Ammon's horn (tissue), 1 donor: ENCODE data around the gene ZNF710.

ENCODE experiments used
- DNase-seq: peaks from one replicate; pipeline ENCODE4 v3.0.0-alpha.2; 2016; ENCODE audit warnings: low spot score

Gene ZNF710

DNA sequence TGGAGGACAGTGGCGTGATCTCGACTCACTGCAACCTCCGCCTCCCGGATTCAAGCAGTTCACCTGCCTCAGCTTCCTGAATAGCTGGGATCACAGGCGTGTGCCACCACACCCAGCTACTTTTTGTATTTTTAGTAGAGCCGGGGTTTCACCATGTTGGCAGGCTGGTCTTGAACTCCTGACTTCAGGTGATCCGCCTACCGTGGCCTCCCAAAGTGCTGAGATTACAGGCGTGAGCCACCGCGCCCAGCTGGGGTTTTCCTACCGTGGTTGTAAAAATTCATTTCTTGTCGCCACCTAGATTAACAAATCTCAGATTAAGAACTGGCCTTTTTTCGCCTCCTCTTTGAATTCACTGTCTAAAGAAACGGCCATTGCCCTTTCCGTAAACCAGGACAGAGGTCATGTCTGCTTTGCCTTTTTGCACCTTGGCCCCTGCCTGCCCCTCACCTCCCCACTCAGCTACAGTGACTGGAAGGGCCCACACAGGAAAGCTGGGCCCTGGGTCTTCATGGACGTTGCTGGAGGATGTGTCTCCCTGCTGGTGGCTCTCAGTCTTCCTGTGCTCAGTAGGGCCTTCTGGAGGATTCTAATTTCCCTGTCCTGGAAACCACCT, 17.2 kb downstream of the ZNF710 start:
- no peak for DNase-seq

GRCh38 chr15:90019611-90020010, 18.5 kb downstream of the ZNF710 start:
- DNase-seq, result no peak

DNA sequence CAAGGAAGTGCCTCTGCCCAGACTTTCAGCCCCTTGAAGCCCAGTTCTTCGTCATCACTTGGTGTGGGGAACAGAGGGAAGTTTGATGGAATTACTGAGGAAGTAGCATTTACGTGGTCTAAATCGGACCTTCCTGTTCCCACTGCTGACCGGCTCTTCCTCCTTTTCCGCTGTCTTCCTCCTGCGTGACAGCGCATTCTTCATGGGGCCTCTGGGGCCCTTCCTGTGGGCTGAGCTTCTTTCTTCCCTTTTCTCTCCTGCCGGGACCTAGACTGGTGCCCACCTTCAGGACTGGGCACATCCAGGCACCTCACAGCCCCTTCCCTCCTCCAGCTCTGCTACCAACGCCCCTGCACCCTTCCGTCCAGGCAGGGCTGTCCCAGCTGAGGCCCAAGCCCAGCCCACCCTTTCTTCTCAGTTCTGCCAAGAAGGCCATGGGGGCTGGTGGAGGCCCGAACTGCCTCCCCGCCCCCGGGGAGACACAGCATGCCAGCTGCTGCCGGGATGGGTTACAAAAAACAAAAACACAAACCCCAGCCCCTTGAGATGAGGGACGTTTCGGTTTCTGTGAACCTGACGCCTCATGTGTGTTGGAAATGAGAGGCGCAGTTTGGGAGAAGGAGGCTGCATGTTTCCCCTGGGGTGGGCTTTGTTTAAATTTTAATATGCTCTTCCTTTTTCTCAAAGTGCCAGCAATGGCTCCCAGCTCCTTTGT, 19.1 kb downstream of the ZNF710 start:
- peak; percentile 72 for DNase-seq

- DNase-seq, result no peak
These were observed 19.9 kb downstream of the ZNF710 start for GRCh38 chr15:90020936-90021507.

DNA sequence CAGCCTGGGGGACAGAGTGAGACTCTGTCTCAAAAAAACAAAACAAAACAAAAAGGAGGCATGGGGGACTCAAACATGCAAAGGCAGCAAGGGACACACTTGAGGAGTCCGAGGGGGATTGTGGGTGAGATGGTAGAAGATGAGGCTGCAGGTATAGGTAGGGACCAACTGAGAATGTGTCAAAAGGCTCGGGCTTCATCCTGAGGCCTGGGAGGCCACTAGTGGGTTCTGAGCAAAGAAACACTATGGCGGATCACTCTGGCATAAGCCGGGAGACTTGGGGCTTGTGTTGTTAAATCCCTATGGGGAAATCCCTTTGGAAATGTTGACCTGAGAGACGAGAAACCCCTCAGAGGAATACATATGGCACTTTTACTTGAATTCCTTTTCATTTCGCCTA, 21.2 kb downstream of the ZNF710 start:
- DNase-seq, result no peak

GRCh38 chr15:90022905-90023700, 22.0 kb downstream of the ZNF710 start:
- no peak for DNase-seq

GRCh38 chr15:90024406-90024805, 23.3 kb downstream of the ZNF710 start:
- no peak for DNase-seq

DNA sequence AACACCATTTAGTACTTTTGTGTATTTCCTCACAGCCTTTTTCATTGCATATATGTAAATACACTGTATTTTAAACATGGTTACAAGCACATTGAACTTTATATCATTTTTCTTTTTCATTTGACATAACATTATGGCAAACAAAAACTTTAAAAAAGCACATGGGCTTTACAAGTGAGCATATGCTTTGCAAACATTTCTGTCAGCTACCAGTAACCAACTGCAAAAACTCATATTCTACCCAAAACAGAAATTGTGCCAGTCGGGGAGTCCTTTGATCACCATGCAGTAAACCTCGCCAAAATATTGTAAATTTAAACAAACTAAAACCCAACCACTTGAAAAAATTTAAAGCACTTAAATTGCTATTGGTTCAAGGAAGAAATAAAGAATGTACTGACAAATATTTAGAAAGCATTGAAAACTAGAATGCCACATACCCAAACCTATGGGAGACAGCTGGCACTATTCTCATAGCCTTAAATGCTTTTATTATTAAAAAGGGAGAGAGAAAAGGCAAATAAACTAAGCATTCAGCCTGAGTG, 24.4 kb downstream of the ZNF710 start:
- DNase-seq, result no peak

DNA sequence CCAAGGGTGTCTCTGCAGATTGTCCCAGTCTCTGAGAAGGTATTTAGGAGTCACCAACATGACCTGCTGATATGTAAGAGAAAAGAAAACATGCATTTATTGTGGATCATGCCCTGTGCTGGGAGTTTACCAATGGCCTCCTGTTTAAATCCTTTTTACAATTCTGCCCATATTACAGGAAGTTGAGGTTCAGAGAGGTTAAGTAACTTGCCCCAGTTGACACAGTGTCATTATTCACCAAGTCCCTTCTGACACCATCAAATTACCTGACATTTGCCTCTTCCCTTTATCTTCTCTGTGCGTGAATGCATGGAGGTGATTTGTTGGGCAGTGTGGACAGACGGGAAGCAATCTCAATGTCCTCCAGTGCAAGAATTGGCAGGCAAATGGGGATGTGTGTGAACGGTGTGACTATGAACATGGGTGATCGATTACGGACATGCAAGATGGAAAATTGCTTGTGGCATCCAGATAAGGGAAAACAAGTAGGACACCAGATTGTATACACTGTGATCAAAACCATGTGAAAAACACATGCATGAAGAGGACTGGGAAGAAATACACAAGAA, 27.3 kb downstream of the ZNF710 start:
- no peak for DNase-seq

GRCh38 chr15:90029024-90029423, 27.9 kb downstream of the ZNF710 start:
- DNase-seq, result no peak

DNA sequence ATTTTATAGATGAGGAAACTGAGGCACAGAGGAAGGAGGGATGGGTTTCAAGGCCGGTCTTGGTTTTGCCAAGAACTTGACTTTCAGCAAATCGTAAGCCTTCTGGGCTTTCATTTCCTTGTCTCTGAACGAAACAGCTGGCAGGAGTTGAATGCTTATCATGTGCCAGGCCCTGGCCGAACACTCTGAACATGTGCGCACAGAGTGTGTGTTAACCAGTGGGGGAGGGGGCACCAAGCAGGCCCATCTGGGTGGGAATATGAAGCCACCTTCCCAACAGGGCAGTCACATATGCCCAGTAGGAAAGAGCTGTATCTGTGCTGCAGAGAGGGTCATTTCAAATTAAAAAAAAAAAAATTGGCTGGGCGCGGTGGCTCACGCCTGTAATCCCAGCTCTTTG, 29.3 kb downstream of the ZNF710 start:
- no peak for DNase-seq

DNA sequence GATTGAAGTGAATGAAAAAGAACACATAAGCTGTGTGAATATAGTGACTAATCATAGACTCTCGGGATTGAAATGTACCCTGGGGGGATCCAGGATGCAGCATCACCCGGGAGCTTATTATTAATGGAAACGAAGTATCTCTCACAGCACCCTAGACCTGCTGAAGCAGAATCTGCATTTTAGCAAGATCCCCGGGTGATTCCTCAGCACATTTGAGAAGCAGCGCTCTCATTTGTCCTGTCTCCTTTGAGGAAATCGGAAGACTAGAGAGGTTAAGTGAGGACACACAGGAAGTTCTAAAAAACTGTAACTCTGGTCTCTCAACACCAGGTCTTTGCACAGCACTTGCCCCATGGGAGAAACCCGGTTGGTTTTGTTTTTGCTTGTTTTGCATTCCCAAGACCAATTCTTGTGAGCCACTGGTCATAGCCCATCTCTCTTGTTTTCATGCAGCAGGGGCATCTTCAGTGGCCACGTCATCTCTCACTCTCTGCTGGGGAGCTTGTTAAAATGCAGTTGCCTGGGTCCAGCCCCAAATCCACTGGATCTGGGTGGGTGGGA, 30.2 kb downstream of the ZNF710 start:
- DNase-seq, result no peak

- DNase-seq, result no peak
These were observed 31.9 kb downstream of the ZNF710 start for GRCh38 chr15:90033006-90033405.

- no peak for DNase-seq
These were observed 32.3 kb downstream of the ZNF710 start for GRCh38 chr15:90033448-90033847.

GRCh38 chr15:90035095-90035839, 34.1 kb downstream of the ZNF710 start:
- peak; percentile 70 for DNase-seq

DNA sequence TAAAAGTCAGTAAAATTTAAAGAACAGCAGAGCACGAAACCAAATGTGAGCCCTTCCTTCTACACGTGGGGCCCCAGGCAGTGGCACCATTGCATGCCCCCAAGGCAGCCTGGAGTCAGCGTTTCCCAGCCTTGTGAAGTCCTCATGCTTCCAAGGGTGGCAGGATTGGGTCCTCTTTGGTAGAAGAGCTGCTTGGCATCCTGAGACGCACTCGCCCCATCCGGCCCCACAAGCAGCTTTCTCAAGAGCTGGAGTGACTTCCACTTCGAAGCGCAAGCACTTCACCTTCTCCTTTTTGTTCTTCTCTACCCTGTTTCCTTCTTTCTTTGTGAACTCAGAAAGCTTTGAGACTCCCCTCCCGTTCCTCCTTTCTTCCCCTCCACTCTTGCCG, 34.7 kb downstream of the ZNF710 start:
- peak; percentile 67 for DNase-seq

DNA sequence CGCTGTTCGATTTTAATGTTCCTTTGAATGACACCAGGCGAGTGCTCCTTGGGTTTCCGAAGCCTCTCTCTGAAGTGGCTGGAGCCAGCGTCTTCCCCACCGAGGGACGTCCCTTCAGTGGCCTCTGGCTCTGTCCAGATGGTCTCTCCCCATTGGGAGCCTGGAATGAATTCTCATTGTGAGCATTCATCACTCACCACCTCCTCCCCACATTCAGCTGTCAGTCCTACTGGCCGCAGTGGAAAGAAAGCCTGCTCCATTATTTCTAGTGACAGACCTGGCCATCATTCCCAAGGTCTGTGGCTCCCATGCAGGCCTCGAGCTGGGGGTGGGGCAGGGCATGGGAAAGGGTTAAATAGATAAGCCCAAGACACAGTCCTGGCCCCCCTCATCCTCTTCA, 35.2 kb downstream of the ZNF710 start:
- no peak for DNase-seq

GRCh38 chr15:90036806-90037510, 35.8 kb downstream of the ZNF710 start:
- no peak for DNase-seq

GRCh38 chr15:90037511-90037860, 36.4 kb downstream of the ZNF710 start:
- no peak for DNase-seq

GRCh38 chr15:90037961-90038631, 37.0 kb downstream of the ZNF710 start:
- DNase-seq, result no peak
